ENCODE measurements around the gene ZNF549. TPM values are rescaled to one million over a fixed set of nuclear protein-coding genes. Genes with fewer than 3 reads are reported as not detected.
"Not testable (repeated sequence)": the region's sequence is repeated elsewhere in the genome, so short reads cannot be mapped to it uniquely, and the experiment has no call there.

ZNF549 gene
- 8.5 and 9.2 TPM in 2 replicates for total RNA-seq (ENCODE audit: low replicate concordance)
- long read RNA-seq, full-length matches to known transcripts, result 11 of 14 reads
- long read RNA-seq, partial matches to known transcripts, result 0 of 14 reads
- long read RNA-seq, other reads (novel, unspliced or antisense), result 3 of 14 reads

DNA sequence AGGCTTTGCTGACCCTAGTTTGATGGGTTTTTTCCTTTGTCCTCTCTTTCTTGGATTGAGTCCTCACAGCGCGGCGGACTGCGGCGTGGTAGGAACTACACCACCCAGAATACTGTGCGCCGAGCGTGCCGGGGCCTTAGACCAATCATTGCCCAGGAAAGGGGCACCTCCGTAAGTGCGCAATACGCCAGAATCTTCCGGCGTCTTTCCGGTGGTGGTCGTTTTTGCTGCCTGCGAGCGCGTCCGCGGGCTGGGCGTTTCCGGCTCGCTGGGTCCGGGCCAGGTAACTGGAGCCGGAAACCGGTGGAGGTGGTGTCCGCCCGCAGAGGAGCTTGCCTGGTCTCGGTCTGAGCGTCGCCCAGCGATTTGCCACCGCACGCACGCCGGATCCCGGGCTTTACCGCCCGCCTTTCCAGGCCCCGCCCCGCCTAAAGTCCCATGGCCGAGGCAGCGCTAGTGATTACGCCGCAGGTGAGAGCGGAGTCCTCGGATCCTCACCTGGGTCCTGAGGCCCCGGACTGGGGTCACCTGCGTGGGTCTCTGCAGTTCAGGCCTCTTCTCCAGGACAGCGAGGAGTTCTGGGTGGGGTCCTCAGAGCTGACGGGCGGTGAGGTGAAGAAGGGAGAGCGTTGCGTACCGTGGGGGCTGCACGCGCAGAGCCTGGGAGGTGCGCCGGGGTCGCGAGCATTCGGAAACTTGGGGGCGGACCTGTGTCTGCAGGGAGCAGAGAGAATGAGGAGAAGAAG, at the start of gene ZNF549:
Gene ZNF549 (plus strand): TSS at position 221 of the 746 bp plus-strand sequence. CDS start 218 bp downstream, at position 439.
- H3K27me3 Mint-ChIP-seq, result no peaks in the 10 kb centered on the region
- H3K4me3 Mint-ChIP-seq, result peak within 1 kb of the TSS; percentile 93
- H3K36me3 Mint-ChIP-seq, result peaks cover 30% of the 10 kb centered on the region
- peak within 1 kb of the TSS; percentile 93 for H3K27ac Mint-ChIP-seq
- peaks cover 4% of the 10 kb centered on the region for H3K9me3 Mint-ChIP-seq
- TF ChIP-seq, protein P1, sequence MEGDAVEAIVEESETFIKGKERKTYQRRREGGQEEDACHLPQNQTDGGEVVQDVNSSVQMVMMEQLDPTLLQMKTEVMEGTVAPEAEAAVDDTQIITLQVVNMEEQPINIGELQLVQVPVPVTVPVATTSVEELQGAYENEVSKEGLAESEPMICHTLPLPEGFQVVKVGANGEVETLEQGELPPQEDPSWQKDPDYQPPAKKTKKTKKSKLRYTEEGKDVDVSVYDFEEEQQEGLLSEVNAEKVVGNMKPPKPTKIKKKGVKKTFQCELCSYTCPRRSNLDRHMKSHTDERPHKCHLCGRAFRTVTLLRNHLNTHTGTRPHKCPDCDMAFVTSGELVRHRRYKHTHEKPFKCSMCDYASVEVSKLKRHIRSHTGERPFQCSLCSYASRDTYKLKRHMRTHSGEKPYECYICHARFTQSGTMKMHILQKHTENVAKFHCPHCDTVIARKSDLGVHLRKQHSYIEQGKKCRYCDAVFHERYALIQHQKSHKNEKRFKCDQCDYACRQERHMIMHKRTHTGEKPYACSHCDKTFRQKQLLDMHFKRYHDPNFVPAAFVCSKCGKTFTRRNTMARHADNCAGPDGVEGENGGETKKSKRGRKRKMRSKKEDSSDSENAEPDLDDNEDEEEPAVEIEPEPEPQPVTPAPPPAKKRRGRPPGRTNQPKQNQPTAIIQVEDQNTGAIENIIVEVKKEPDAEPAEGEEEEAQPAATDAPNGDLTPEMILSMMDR (conservative IDR thresholded peaks at IDR 0.05), result no peak
- H3K4me1 Mint-ChIP-seq (ENCODE audit: unreplicated experiment), result peaks cover 11% of the 10 kb centered on the region
- DNase-seq (ENCODE audit: extremely low spot score, unreplicated experiment), result peak; percentile 88

DNA sequence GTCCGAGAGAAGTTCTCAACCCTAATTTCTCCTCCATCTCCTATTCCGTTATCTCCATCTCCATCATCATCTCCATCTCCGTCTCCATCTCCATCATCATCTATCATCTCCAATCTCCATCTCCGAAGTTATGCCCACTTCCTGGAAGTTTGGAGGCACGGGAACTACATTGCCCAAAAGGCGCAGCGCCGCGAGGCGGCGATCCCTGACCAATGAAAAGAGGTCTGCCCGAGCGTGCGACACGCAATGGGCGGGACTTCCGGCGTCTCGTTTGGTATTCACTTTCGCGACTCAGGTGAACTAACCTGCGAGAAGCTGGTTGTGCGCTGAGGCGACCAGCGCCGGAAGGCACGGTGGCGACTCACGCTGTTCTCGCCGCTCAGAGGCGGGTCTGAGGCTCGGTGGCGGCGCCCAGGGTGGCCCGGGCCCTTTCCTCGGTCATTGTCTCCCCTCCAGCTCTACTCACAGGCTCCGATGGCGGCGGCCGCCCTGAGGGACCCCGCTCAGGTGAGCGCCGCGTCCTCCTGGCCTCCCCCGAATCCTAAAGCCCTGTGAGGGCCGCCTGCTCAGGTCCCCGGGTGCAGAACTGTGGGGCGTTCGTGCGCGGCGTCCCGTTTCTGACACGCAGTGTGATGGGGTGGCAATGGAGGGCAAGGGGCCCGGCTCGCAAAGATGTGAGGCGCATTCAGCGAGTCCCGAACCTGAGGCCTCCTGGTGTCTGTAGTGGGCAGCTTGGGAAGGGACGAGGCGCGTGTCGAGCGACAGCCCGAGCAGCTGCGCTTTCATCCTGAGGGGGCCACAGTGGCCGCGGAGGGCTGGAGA, 39.5 kb upstream of the ZNF549 start, which contains the start of gene ZNF419:
Gene ZNF419 (plus strand): TSS at position 274 of the 822 bp plus-strand sequence. CDS start 201 bp downstream, at position 475.
- Mint-ChIP-seq H3K9me3 (peaks cover 13% of the 10 kb centered on the region), H3K36me3 (peaks cover 35% of the 10 kb centered on the region), H3K4me3 (peak within 1 kb of the TSS; percentile 86), H3K4me1 (ENCODE audit: unreplicated experiment) (peaks cover 12% of the 10 kb centered on the region), H3K27ac (peak within 1 kb of the TSS; percentile 57)
- H3K27me3 Mint-ChIP-seq, result not testable (repeated sequence)
- DNase-seq (ENCODE audit: extremely low spot score, unreplicated experiment), result peak; percentile 91

DNA sequence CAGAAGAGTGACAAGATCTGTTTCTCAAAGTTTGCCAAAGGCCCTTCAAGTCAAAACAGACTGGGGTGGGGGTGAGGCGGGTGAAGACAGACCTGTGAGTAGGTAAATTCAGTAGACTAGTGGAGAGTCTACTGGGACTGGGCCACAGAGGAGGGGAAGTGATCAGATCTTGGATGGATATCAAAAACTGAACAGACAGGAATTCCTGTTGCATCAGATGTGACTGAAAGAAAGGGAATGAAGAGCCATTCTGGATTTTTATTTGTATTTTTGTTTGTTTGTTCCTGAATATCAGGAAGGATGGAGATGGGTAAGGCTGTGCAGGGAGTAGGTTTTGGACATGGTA, 38.9 kb upstream of the ZNF549 start:
- peaks cover 13% of the 10 kb centered on the region for H3K9me3 Mint-ChIP-seq

DNA sequence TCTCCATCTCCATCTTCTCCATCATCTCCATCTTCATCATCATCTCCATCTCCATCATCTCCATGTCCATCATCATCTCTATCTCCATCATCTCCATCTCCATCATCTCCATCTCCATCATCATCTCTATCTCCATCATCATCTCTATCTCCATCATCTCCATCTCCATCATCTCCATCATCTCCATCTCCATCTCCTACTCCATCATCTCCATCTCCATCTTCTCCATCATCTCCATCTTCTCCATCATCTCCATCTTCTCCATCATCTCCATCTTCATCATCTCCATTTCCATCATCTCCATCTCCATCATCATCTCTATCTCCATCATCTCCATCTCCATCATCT, 27.9 kb upstream of the ZNF549 start:
- H3K9me3 Mint-ChIP-seq, result peaks cover 30% of the 10 kb centered on the region
- DNase-seq (ENCODE audit: extremely low spot score, unreplicated experiment); H3K27me3 Mint-ChIP-seq: not testable (repeated sequence)
- H3K36me3 Mint-ChIP-seq, result peaks cover 49% of the 10 kb centered on the region
- H3K4me3 Mint-ChIP-seq, result peak overlapping the region; percentile 88
- H3K27ac Mint-ChIP-seq, result peak overlapping the region; percentile 39
- peaks cover 16% of the 10 kb centered on the region for H3K4me1 Mint-ChIP-seq (ENCODE audit: unreplicated experiment)

More for the DNA sequence above, 38.9 kb upstream of the ZNF549 start:
- H3K4me3 Mint-ChIP-seq, result peak overlapping the region; percentile 86
- H3K27me3 Mint-ChIP-seq; DNase-seq (ENCODE audit: extremely low spot score, unreplicated experiment): not testable (repeated sequence)
- peaks cover 41% of the 10 kb centered on the region for H3K36me3 Mint-ChIP-seq
- H3K27ac Mint-ChIP-seq, result peak overlapping the region; percentile 57
- peaks cover 12% of the 10 kb centered on the region for H3K4me1 Mint-ChIP-seq (ENCODE audit: unreplicated experiment)

DNA sequence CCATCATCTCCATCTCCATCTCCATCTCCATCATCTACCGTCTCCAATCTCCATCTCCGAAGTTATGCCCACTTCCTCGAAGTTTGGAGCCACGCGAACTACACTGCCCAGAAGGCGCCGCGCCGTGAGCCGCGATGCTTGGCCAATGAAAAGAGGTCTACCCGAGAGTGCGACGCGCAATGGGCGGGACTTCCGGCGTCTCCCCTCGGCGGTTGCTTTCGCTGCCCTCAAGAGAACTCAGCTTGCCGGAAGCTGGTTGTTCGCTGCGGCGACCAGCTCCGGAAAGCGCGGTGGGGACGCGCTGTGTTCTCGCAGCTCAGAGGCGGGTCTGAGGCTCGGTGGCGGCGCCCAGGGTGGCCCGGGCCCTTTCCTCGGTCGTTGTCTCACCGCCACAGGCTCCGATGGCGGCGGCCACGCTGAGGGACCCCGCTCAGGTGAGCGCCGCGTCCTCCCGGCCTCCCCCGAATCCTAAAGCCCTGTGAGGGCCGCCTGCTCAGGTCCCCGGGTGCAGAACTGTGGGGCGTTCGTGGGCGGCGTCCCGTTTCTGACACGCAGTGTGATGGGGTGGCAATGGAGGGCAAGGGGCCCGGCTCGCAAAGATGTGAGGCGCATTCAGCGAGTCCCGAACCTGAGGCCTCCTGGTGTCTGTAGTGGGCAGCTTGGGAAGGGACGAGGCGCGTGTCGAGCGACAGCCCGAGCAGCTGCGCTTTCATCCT, 27.3 kb upstream of the ZNF549 start, which contains the start of gene ZNF773:
Gene ZNF773 (plus strand): TSS at position 259 of the 716 bp plus-strand sequence. CDS start 143 bp downstream, at position 402.
- H3K27me3 Mint-ChIP-seq, result not testable (repeated sequence)
- DNase-seq (ENCODE audit: extremely low spot score, unreplicated experiment), result peak; percentile 95
- peak within 1 kb of the TSS; percentile 88 for H3K4me3 Mint-ChIP-seq
- peaks cover 16% of the 10 kb centered on the region for H3K4me1 Mint-ChIP-seq (ENCODE audit: unreplicated experiment)
- H3K9me3 Mint-ChIP-seq, result peaks cover 30% of the 10 kb centered on the region
- H3K36me3 Mint-ChIP-seq, result peaks cover 47% of the 10 kb centered on the region
- H3K27ac Mint-ChIP-seq, result peak within 1 kb of the TSS; percentile 77

DNA sequence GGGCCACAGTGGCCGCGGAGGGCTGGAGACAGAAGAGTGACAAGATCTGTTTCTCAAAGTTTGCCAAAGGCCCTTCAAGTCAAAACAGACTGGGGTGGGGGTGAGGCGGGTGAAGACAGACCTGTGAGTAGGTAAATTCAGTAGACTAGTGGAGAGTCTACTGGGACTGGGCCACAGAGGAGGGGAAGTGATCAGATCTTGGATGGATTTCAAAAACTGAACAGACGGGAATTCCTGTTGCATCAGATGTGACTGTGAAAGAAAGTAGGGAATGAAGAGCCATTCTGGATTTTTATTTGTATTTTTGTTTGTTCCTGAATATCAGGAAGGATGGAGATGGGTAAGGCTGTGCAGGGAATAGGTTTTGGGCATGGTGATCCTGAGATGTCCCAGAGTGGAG, 26.8 kb upstream of the ZNF549 start:
- Mint-ChIP-seq H3K9me3 (peaks cover 30% of the 10 kb centered on the region), H3K36me3 (peaks cover 47% of the 10 kb centered on the region)

DNA sequence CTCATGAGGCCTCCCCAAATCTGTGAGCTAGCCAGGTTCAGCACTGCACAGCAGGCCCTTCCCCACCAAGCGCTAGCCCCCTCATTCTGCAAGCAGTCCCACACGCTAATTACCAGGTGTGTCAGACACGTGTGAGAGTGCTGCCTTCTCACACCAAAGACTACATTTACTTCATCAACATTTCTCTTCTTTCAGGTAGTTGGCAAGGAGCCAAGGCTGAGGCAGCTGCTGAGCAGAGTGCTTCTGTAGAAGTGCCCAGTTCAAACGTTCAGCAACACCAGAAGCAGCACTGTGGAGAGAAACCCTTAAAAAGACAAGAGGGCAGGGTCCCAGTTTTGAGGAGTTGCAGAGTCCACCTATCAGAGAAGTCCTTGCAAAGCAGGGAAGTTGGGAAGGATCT, 21.0 kb upstream of the ZNF549 start:
- H3K4me3 Mint-ChIP-seq, result no peak overlapping the region
- no peak overlapping the region for H3K27ac Mint-ChIP-seq
- H3K4me1 Mint-ChIP-seq (ENCODE audit: unreplicated experiment), result peaks cover 2% of the 10 kb centered on the region
- H3K9me3 Mint-ChIP-seq, result peaks cover 29% of the 10 kb centered on the region
- peaks cover 75% of the 10 kb centered on the region for H3K36me3 Mint-ChIP-seq
- no peaks in the 10 kb centered on the region for H3K27me3 Mint-ChIP-seq
- DNase-seq (ENCODE audit: extremely low spot score, unreplicated experiment), result no peak
- TF ChIP-seq, protein P1 (conservative IDR thresholded peaks at IDR 0.05), result no peak

More for the DNA sequence above, 26.8 kb upstream of the ZNF549 start:
- Mint-ChIP-seq H3K4me3 (peak overlapping the region; percentile 88), H3K27ac (peak overlapping the region; percentile 77), H3K4me1 (ENCODE audit: unreplicated experiment) (peaks cover 16% of the 10 kb centered on the region)
- not testable (repeated sequence) for DNase-seq (ENCODE audit: extremely low spot score, unreplicated experiment); H3K27me3 Mint-ChIP-seq
